GM13977 (cell line): Measurements from ENCODE around the gene ENOPH1.

ENCODE experiments used
- DNase-seq: peaks from one replicate; pipeline ENCODE4 v3.0.0; 2012; ENCODE audit warnings: low spot score
- in situ Hi-C: fragments of 300-500 bp; cut with MboI; formaldehyde crosslinking; loops from one replicate; pipeline ENCODE4 v1.12.0; 2022; ENCODE audit warnings: low sequenced_read_pairs, low pct_unique_long_range_greater_than_20kb, mixed read lengths, inconsistent platforms; ENCODE audit not compliant: unreplicated experiment
- TF ChIP-seq, protein P1 (sequence below): IDR thresholded peaks from 2 replicates; pipeline ENCODE4 v1.5.1; 2012; ENCODE audit warnings: mild to moderate bottlenecking, control low read depth; ENCODE audit not compliant: insufficient read depth; ENCODE audit errors: extremely low read depth, missing control alignments

ENOPH1 gene

DNA sequence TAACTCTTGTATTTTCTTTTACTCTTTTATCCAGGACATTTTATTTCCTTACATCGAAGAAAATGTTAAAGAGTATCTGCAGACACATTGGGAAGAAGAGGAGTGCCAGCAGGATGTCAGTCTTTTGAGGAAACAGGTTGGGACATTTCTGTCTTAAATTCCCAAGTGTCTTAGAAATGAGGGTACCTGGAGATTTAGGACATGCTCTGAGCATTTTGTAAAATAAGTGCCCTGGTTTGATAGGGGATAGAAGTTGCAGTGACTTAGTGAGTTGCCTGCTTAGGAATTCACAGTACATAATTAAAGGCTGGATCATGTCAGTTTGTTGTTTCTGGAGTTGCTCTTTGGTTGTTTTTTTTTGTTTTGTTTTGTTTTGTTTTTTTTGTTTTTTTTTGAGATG lies 17.5 kb downstream of the ENOPH1 start:
- in situ Hi-C loops, result no loop called here
- no peak for DNase-seq
- TF ChIP-seq, protein P1, sequence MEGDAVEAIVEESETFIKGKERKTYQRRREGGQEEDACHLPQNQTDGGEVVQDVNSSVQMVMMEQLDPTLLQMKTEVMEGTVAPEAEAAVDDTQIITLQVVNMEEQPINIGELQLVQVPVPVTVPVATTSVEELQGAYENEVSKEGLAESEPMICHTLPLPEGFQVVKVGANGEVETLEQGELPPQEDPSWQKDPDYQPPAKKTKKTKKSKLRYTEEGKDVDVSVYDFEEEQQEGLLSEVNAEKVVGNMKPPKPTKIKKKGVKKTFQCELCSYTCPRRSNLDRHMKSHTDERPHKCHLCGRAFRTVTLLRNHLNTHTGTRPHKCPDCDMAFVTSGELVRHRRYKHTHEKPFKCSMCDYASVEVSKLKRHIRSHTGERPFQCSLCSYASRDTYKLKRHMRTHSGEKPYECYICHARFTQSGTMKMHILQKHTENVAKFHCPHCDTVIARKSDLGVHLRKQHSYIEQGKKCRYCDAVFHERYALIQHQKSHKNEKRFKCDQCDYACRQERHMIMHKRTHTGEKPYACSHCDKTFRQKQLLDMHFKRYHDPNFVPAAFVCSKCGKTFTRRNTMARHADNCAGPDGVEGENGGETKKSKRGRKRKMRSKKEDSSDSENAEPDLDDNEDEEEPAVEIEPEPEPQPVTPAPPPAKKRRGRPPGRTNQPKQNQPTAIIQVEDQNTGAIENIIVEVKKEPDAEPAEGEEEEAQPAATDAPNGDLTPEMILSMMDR, result no peak

DNA sequence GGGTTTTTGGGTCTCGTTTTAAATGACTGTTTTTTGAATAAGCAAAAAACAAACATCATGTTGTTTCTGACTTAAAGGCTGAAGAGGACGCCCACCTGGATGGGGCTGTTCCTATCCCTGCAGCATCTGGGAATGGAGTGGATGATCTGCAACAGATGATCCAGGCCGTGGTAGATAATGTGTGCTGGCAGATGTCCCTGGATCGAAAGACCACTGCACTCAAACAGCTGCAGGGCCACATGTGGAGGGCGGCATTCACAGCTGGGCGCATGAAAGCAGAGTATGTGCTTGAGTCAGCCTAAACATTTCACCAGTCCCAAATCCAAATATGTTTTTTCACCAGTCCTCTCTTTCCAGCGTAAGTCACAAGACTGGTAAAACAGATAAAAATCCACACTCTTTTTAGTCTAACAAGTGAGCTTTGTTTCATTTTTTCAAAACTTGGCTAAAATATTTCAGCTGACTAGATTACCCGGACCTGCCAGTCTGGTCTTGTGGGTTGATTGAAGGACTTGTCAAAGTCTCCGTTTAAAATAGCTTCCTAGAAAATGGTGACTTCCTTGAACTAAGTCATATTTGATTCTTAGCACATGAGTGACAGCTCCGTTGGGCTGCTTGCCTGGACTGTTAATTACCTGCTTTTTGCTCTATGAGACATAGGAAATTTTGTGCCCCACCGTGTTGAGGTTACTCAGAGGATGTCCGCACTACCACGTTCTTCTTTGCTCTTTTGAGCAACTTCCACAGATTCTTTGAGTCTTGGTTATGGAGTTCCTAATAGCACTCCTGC lies 20.8 kb downstream of the ENOPH1 start:
- TF ChIP-seq, protein P1, result no peak

DNA sequence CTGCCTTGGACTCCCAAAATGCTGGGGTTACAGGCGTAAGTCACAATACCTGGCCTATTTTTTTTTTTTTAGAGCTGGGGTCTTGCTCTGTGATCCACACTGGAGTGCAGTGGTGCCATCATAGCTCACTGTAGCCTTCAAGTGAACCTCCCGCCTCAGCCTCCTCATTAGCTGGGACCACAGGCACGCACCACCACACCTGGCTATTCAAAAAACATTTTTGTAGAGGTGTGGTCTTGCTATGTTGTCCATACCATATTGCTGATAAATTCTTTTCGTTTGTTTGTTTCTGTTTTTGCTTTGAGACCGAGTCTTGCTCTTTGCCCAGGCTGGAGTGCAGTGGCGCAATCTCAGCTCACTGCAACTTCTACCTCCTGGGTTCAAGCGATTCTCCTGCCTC lies 21.6 kb downstream of the ENOPH1 start:
- in situ Hi-C loops, result loop anchor here (25.0 kb wide), 2 partner anchors 610 to 835 kb away; partner anchors contain the start of gene COQ2
- TF ChIP-seq, protein P1, result no peak
- DNase-seq, result no peak

More for the DNA sequence above, 20.8 kb downstream of the ENOPH1 start:
- DNase-seq, result no peak
- in situ Hi-C loops, result loop anchor here (25.0 kb wide), 2 partner anchors 611 to 836 kb away; partner anchors contain the start of gene COQ2

DNA sequence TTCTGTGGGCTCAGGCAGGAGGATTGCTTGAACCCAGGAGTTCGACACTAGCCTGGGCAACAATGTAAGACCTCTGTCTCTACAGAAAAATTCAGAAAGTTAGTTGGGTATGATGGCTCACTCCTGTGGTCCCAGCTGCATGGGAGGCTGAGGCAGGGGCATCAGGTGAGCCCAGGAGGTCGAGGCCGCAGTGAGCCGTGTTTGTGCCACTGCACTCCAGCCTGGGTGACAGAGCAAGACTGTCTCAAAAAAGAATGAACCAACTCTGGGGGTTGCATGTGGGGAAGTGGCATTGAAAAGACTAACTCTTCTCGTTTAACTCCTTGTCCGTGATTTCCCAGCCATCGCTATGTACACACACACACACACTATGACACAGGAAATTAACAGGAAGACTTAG lies 26.9 kb downstream of the ENOPH1 start:
- in situ Hi-C loops, result loop anchor here (25.0 kb wide), 2 partner anchors 605 to 830 kb away; partner anchors contain the start of gene COQ2
- TF ChIP-seq, protein P1, result no peak

DNA sequence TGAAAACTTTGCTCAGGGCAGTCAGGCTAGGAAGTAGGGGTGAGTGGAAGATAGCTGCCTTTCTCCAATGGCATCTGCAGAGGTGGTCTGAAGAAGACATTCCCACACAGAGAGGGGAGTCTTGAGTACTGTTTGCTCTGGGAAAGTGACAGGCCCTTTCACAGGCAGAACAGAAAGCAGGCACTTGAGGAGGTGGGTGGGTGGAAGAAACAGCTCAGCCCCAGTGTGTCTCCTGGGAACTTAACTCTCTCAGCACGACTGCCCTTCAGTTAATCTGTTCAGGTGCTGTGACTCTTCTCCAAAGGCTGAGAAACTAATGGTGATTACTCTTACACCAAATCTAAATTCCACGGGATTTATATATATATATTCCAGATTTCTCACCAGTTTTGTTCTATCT lies 28.3 kb downstream of the ENOPH1 start:
- peak; percentile 27 for DNase-seq
- TF ChIP-seq, protein P1, result no peak
- in situ Hi-C loops, result loop anchor here (25.0 kb wide), 2 partner anchors 604 to 829 kb away; partner anchors contain the start of gene COQ2

More for the DNA sequence above, 26.9 kb downstream of the ENOPH1 start:
- DNase-seq, result no peak

DNA sequence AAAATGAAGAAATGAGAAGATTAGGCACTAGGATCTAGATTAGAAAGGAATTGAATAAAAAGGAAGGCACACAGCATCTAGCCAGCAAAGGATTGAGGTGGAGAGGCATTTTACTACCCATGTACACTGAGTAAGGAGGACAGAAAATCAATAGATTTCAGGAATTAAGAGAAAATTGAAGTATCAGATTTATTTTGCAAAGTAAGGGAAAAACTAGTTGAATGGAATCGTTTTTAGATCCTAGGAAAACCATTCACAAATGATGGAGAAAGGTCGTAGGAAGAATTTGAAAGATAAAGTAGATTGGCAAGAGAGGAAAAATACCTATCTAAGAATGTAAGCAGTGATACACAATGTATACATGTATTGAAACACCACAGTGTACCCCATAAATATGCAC lies 31.3 kb downstream of the ENOPH1 start:
- in situ Hi-C loops, result loop anchor here (10.0 to 25.0 kb wide), 3 partner anchors 293 to 826 kb away; partner anchors contain the start of gene COQ2
- DNase-seq, result no peak
- TF ChIP-seq, protein P1, result no peak
